HG03378 (cell line): ENCODE results near the gene CASTOR1.

Experiments
- ATAC-seq: cut with Tn5 transposase; IDR thresholded peaks from one replicate; pipeline ENCODE4 v1.9.1; 2021; ENCODE audit warnings: mild to moderate bottlenecking, moderate library complexity; ENCODE audit not compliant: unreplicated experiment

CASTOR1 gene

GRCh38 chr22:30286331-30286730 is 3.0 kb downstream of the CASTOR1 start:
- ATAC-seq, result no peak

GRCh38 chr22:30285846-30286200 is 3.5 kb downstream of the CASTOR1 start:
- ATAC-seq, result no peak

GRCh38 chr22:30285176-30285845 is 4.0 kb downstream of the CASTOR1 start:
- ATAC-seq, result no peak

- no peak for ATAC-seq
These were observed 4.6 kb downstream of the CASTOR1 start for GRCh38 chr22:30284666-30285065.

- ATAC-seq, result no peak
These were observed 5.1 kb downstream of the CASTOR1 start for GRCh38 chr22:30284172-30284571.

- no peak for ATAC-seq
These were observed 6.0 kb downstream of the CASTOR1 start for GRCh38 chr22:30283342-30283741.

GRCh38 chr22:30282616-30283046 is 6.7 kb downstream of the CASTOR1 start:
- ATAC-seq, result no peak

GRCh38 chr22:30280505-30280904 is 8.8 kb downstream of the CASTOR1 start:
- ATAC-seq, result no peak

- ATAC-seq, result no peak
These were observed 9.4 kb downstream of the CASTOR1 start for GRCh38 chr22:30279932-30280331.

GRCh38 chr22:30279046-30279788 is 10.1 kb downstream of the CASTOR1 start:
- no peak for ATAC-seq

- ATAC-seq, result no peak
These were observed 11.6 kb downstream of the CASTOR1 start for GRCh38 chr22:30277547-30278344.

GRCh38 chr22:30276039-30276438 is 13.3 kb downstream of the CASTOR1 start:
- no peak for ATAC-seq

GRCh38 chr22:30275625-30276024 is 13.7 kb downstream of the CASTOR1 start:
- ATAC-seq, result no peak

- ATAC-seq, result no peak
These were observed 14.9 kb downstream of the CASTOR1 start for GRCh38 chr22:30274437-30274812.

GRCh38 chr22:30273711-30274436 is 15.4 kb downstream of the CASTOR1 start:
- no peak for ATAC-seq

- ATAC-seq, result no peak
These were observed 16.3 kb downstream of the CASTOR1 start for GRCh38 chr22:30272781-30273601.

- no peak for ATAC-seq
These were observed 18.5 kb downstream of the CASTOR1 start for GRCh38 chr22:30270832-30271231.

GRCh38 chr22:30268331-30268730 is 21.0 kb downstream of the CASTOR1 start:
- no peak for ATAC-seq

GRCh38 chr22:30267382-30268302 is 21.7 kb downstream of the CASTOR1 start:
- no peak for ATAC-seq
